Calu3 (cell line): Measurements from ENCODE around the gene PGA4. TPM values are rescaled to one million over a fixed set of nuclear protein-coding genes. Genes with fewer than 3 reads are reported as not detected.

Experiments
- total RNA-seq: library from RNA; stranded (reverse); gene quantifications from 2 replicates; pipeline ENCODE4 v1.2.3, GENCODE V29; 2022

PGA4 gene
- total RNA-seq, 1 experiment from 2014 or later: not detected

Other genes starting within 250 kb of the PGA4 start
- not detected in 2 replicates for gene CD5, start 119.9 kb upstream of the PGA4 start, total RNA-seq
- gene VPS37C, start 60.9 kb upstream of the PGA4 start, total RNA-seq: 22.7 TPM in 2 replicates
- gene PGA3, start 18.8 kb upstream of the PGA4 start, total RNA-seq: not detected in 2 replicates
- not detected in 2 replicates for gene PGA5, start 18.8 kb downstream of the PGA4 start, total RNA-seq
- gene VWCE, start 73.0 kb downstream of the PGA4 start, total RNA-seq: 0.47 and 0.66 TPM in 2 replicates
- 165 and 193 TPM in 2 replicates for gene DDB1, start 110.8 kb downstream of the PGA4 start, total RNA-seq
- gene TKFC, start 110.9 kb downstream of the PGA4 start, total RNA-seq: 61.1 and 79.9 TPM in 2 replicates
- gene CYB561A3, start 139.5 kb downstream of the PGA4 start, total RNA-seq: 33.3 and 39.2 TPM in 2 replicates
- gene TMEM138, start 140.0 kb downstream of the PGA4 start, total RNA-seq: 45.7 and 51.6 TPM in 2 replicates
- 10.6 and 11.0 TPM in 2 replicates for gene TMEM216, start 170.2 kb downstream of the PGA4 start, total RNA-seq
- gene CPSF7, start 207.6 kb downstream of the PGA4 start, total RNA-seq: 86.6 and 96.3 TPM in 2 replicates
- gene SDHAF2, start 207.8 kb downstream of the PGA4 start, total RNA-seq: 41.9 and 42.1 TPM in 2 replicates